GM21619 (cell line): ENCODE data around the gene LRRD1.
A peak's percentile ranks its signal among the peaks of the same experiment; 100 is the strongest.
"Not testable (repeated sequence)": the region's sequence is repeated elsewhere in the genome, so short reads cannot be mapped to it uniquely, and the experiment has no call there.

Experiments
- ATAC-seq: cut with Tn5 transposase; IDR thresholded peaks from one replicate; pipeline ENCODE4 v1.9.1; 2021; ENCODE audit not compliant: unreplicated experiment

LRRD1 gene

GRCh38 chr7:92178928-92179924, at the start of gene LRRD1:
TSS of gene LRRD1 (minus strand) at chr7:92179142. CDS start at chr7:92165202, 13,940 bp downstream.
- peak; percentile 100 for ATAC-seq

- no peak for ATAC-seq
Observed at GRCh38 chr7:92228742-92229141, 49.8 kb upstream of the LRRD1 start.

GRCh38 chr7:92228100-92228499, 49.2 kb upstream of the LRRD1 start:
- ATAC-seq = no peak

GRCh38 chr7:92226981-92227380, 48.0 kb upstream of the LRRD1 start:
- ATAC-seq = no peak

GRCh38 chr7:92221766-92222165, 42.8 kb upstream of the LRRD1 start:
- no peak for ATAC-seq

GRCh38 chr7:92206672-92207071, 27.7 kb upstream of the LRRD1 start:
- ATAC-seq = no peak

GRCh38 chr7:92205987-92206386, 27.0 kb upstream of the LRRD1 start:
- ATAC-seq = no peak

- no peak for ATAC-seq
Observed at GRCh38 chr7:92200791-92201190, 21.8 kb upstream of the LRRD1 start.

- no peak for ATAC-seq
Observed at GRCh38 chr7:92192326-92192725, 13.4 kb upstream of the LRRD1 start.

GRCh38 chr7:92189246-92189645, 10.3 kb upstream of the LRRD1 start:
- not testable (repeated sequence) for ATAC-seq

GRCh38 chr7:92184294-92184693, 5.4 kb upstream of the LRRD1 start:
- ATAC-seq = not testable (repeated sequence)

GRCh38 chr7:92177362-92177761, 1.6 kb downstream of the LRRD1 start:
- ATAC-seq = no peak

- ATAC-seq = not testable (repeated sequence)
Observed at GRCh38 chr7:92169529-92169928, 9.4 kb downstream of the LRRD1 start.

GRCh38 chr7:92161271-92161670, 17.7 kb downstream of the LRRD1 start:
- ATAC-seq = no peak

- ATAC-seq = peak; percentile 86
Observed at GRCh38 chr7:92158660-92159575, 20.0 kb downstream of the LRRD1 start.

GRCh38 chr7:92156990-92157389, 22.0 kb downstream of the LRRD1 start:
- ATAC-seq = no peak

- ATAC-seq = no peak
Observed at GRCh38 chr7:92155108-92155739, 23.7 kb downstream of the LRRD1 start.

- no peak for ATAC-seq
Observed at GRCh38 chr7:92150450-92151017, 28.4 kb downstream of the LRRD1 start.

- no peak for ATAC-seq
Observed at GRCh38 chr7:92149736-92150239, 29.2 kb downstream of the LRRD1 start.

- ATAC-seq = not testable (repeated sequence)
Observed at GRCh38 chr7:92143192-92143880, 35.6 kb downstream of the LRRD1 start.
